ENCODE measurements around the gene SIL1. TPM values are rescaled to one million over a fixed set of nuclear protein-coding genes. Genes with fewer than 3 reads are reported as not detected.
"Not testable (repeated sequence)": the region's sequence is repeated elsewhere in the genome, so short reads cannot be mapped to it uniquely, and the experiment has no call there.

The SIL1 gene
- total RNA-seq, 4 donors from 2014 or later = 41.4 to 63.1 (median 52.8) TPM

- H3K4me1 ChIP-seq = peaks cover 0 to 49% (median 39%) of the 10 kb centered on the region in 4 donors
- no peak for DNase-seq (ENCODE audit: low spot score in 2 of 2)
- H3K36me3 ChIP-seq = no peaks in the 10 kb centered on the region
- H3K27ac ChIP-seq = peak overlapping the region in 2 of 4 donors; percentile 62 to 76
- H3K27me3 ChIP-seq = no peaks in the 10 kb centered on the region
- H3K4me3 ChIP-seq = no peak overlapping the region
- 75 to 91% methylated on average over 1 of the region's 1 CpG for WGBS, 2 donors
- no peaks in the 10 kb centered on the region for H3K9me3 ChIP-seq
- TF ChIP-seq EP300 (IDR thresholded peaks at IDR 0.05) = no peak
- no peak for TF ChIP-seq POLR2A (IDR thresholded peaks at IDR 0.05)
- TF ChIP-seq, protein P1, sequence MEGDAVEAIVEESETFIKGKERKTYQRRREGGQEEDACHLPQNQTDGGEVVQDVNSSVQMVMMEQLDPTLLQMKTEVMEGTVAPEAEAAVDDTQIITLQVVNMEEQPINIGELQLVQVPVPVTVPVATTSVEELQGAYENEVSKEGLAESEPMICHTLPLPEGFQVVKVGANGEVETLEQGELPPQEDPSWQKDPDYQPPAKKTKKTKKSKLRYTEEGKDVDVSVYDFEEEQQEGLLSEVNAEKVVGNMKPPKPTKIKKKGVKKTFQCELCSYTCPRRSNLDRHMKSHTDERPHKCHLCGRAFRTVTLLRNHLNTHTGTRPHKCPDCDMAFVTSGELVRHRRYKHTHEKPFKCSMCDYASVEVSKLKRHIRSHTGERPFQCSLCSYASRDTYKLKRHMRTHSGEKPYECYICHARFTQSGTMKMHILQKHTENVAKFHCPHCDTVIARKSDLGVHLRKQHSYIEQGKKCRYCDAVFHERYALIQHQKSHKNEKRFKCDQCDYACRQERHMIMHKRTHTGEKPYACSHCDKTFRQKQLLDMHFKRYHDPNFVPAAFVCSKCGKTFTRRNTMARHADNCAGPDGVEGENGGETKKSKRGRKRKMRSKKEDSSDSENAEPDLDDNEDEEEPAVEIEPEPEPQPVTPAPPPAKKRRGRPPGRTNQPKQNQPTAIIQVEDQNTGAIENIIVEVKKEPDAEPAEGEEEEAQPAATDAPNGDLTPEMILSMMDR (IDR thresholded peaks at IDR 0.05) = no peak
Measured at GRCh38 chr5:139177809-139178588, 20.2 kb downstream of the SIL1 start.

DNA sequence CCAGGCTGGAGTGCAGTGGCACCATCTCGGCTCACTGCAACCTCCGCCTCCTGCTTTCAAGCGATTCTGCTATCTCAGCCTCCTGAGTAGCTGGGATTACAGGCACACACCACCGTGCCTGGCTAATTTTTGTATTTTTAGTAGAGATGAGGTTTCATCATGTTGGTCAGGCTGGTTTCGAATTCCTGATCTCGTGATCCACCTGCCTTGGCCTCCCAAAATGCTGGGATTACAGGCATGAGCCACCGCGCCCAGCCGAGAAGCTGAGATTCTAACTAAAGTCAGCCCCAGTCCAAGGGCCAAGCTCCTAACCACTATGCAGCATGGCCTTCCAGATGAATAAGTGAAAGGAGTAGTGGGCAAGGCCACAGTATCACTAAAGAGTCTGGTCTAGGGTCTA lies 20.9 kb downstream of the SIL1 start:
- peaks cover 0 to 48% (median 37%) of the 10 kb centered on the region in 4 donors for H3K4me1 ChIP-seq
- not testable (repeated sequence) for DNase-seq (ENCODE audit: low spot score in 2 of 2); H3K9me3 ChIP-seq; H3K27me3 ChIP-seq; H3K4me3 ChIP-seq; H3K36me3 ChIP-seq
- WGBS, 2 donors = 96 to 99% methylated on average over 9 of the region's 9 CpGs
- H3K27ac ChIP-seq = peak overlapping the region in 2 of 4 donors; percentile 62 to 76

DNA sequence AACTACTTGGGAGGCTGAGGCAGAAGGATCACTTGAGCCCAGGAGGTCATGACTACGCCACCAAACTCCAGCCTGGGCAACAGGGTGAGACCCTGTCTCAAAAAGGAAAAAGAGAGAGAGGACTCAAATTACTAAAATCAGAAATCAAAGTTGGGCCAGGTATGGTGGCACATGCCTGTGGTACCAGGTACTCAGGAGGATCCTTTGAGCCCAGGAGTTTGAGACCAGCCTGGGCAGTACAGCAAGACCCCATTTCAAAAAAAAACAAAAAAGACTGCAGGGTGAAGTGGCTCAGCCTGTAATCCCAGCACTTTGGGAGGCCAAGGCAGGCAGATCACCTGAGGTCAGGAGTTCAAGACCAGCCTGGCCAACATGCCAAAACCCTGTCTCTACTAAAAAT lies 23.8 kb downstream of the SIL1 start:
- H3K36me3 ChIP-seq = not testable (repeated sequence)

GRCh38 chr5:139171779-139172404 lies 26.3 kb downstream of the SIL1 start:
- Histone ChIP-seq H3K4me3 (no peak overlapping the region), H3K9me3 (peaks cover 0 to 12% (median 0%) of the 10 kb centered on the region in 4 donors), H3K4me1 (no peaks in the 10 kb centered on the region), H3K36me3 (no peaks in the 10 kb centered on the region), H3K27ac (no peak overlapping the region), H3K27me3 (no peaks in the 10 kb centered on the region)
- 88 to 94% methylated on average over 1 of the region's 1 CpG for WGBS, 2 donors
- TF ChIP-seq EP300 (IDR thresholded peaks at IDR 0.05) (no peak), POLR2A (IDR thresholded peaks at IDR 0.05) (no peak)
- DNase-seq (ENCODE audit: low spot score in 2 of 2) = no peak

More for the DNA sequence above, 23.8 kb downstream of the SIL1 start:
- Histone ChIP-seq H3K4me1 (peaks cover 0 to 25% (median 18%) of the 10 kb centered on the region in 4 donors), H3K9me3 (peaks cover 0 to 12% (median 0%) of the 10 kb centered on the region in 4 donors)
- DNase-seq (ENCODE audit: low spot score in 2 of 2); H3K4me3 ChIP-seq; H3K27me3 ChIP-seq; H3K27ac ChIP-seq: not testable (repeated sequence)
- WGBS, 2 donors = 100% methylated on average over 1 of the region's 1 CpG

- Histone ChIP-seq H3K36me3 (no peaks in the 10 kb centered on the region), H3K27ac (no peak overlapping the region), H3K9me3 (peaks cover 0 to 12% (median 0%) of the 10 kb centered on the region in 4 donors), H3K27me3 (no peaks in the 10 kb centered on the region), H3K4me3 (no peak overlapping the region), H3K4me1 (no peaks in the 10 kb centered on the region)
- WGBS, 2 donors = 60% methylated on average over 5 of the region's 5 CpGs
- no peak for DNase-seq (ENCODE audit: low spot score in 2 of 2)
- no peak for TF ChIP-seq EP300 (IDR thresholded peaks at IDR 0.05)
- no peak for TF ChIP-seq POLR2A (IDR thresholded peaks at IDR 0.05)
- TF ChIP-seq, protein P1 (IDR thresholded peaks at IDR 0.05) = no peak
Measured at GRCh38 chr5:139167952-139168720, 30.0 kb downstream of the SIL1 start.

GRCh38 chr5:139167533-139167932 lies 30.6 kb downstream of the SIL1 start:
- Histone ChIP-seq H3K27ac (no peak overlapping the region), H3K9me3 (peaks cover 0 to 10% (median 0%) of the 10 kb centered on the region in 4 donors), H3K4me1 (no peaks in the 10 kb centered on the region), H3K36me3 (no peaks in the 10 kb centered on the region), H3K27me3 (no peaks in the 10 kb centered on the region), H3K4me3 (no peak overlapping the region)
- no peak for TF ChIP-seq POLR2A (IDR thresholded peaks at IDR 0.05)
- TF ChIP-seq, protein P1 (IDR thresholded peaks at IDR 0.05) = no peak
- no peak for TF ChIP-seq EP300 (IDR thresholded peaks at IDR 0.05)
- WGBS, 2 donors = 81 to 85% methylated on average over 2 of the region's 2 CpGs
- DNase-seq (ENCODE audit: low spot score in 2 of 2) = no peak
